Neuronal stem cell (in vitro differentiated cells): ENCODE measurements around the gene ALKBH5.
"Not testable (repeated sequence)": the region's sequence is repeated elsewhere in the genome, so short reads cannot be mapped to it uniquely, and the experiment has no call there.

Experiments used
- DNase-seq: peaks from one replicate; pipeline ENCODE4 v3.0.0-alpha.2; 2013; ENCODE audit warnings: low spot score
- H2AFZ ChIP-seq: one replicate; pipeline ENCODE4 v1.6.1; 2013; ENCODE audit warnings: mild to moderate bottlenecking, low read length, inconsistent platforms
- H2AK5ac ChIP-seq: 2 replicates; pipeline ENCODE4 v1.6.1; 2013; ENCODE audit warnings: low read depth, mild to moderate bottlenecking, inconsistent platforms, low read length, moderate library complexity, mixed read lengths
- H2BK120ac ChIP-seq: 2 replicates; pipeline ENCODE4 v1.6.1; 2013; ENCODE audit warnings: low read depth, mild to moderate bottlenecking, inconsistent platforms, low read length, moderate library complexity, mixed read lengths
- H2BK12ac ChIP-seq: one replicate; pipeline ENCODE4 v1.6.1; 2013; ENCODE audit warnings: low read length, inconsistent platforms
- H2BK15ac ChIP-seq: 2 replicates; pipeline ENCODE4 v1.6.1; 2013; ENCODE audit warnings: mild to moderate bottlenecking, low read length, inconsistent platforms, mixed read lengths
- H2BK5ac ChIP-seq: one replicate; pipeline ENCODE4 v1.6.1; 2013; ENCODE audit warnings: inconsistent platforms, mild to moderate bottlenecking, low read length, moderate library complexity
- H3K14ac ChIP-seq: one replicate; pipeline ENCODE4 v1.6.1; 2013; ENCODE audit warnings: low read length, inconsistent platforms
- H3K18ac ChIP-seq: 2 replicates; pipeline ENCODE4 v1.6.1; 2013; ENCODE audit warnings: low read length, inconsistent platforms
- H3K23ac ChIP-seq: 2 replicates; pipeline ENCODE4 v1.6.1; 2013; ENCODE audit warnings: low read depth, mild to moderate bottlenecking, mixed read lengths, low read length, inconsistent platforms; ENCODE audit not compliant: poor library complexity
- H3K27ac ChIP-seq: replicated peaks from 3 replicates; pipeline ENCODE4 v1.5.1; 2013; ENCODE audit warnings: low read length, inconsistent platforms
- H3K27me3 ChIP-seq, 3 experiments: 2 replicates each; pipeline ENCODE4 v1.6.1; 2013; ENCODE audit warnings: low read length in 3 of 3, mild to moderate bottlenecking in 2 of 3, inconsistent platforms in 1 of 3, low read depth in 1 of 3, mixed read lengths in 1 of 3, moderate library complexity in 1 of 3; ENCODE audit not compliant: control insufficient read depth in 3 of 3, insufficient read depth in 3 of 3
- H3K36me3 ChIP-seq, 2 donors: replicated peaks in 1 of 2; 2 replicates each; pipeline ENCODE4 v1.6.1; 2013; ENCODE audit warnings: low read length in 2 of 2; ENCODE audit not compliant: control insufficient read depth in 2 of 2, insufficient read depth in 2 of 2
- H3K4ac ChIP-seq: 2 replicates; pipeline ENCODE4 v1.6.1; 2013; ENCODE audit warnings: inconsistent platforms, mild to moderate bottlenecking, low read length, moderate library complexity
- H3K4me1 ChIP-seq, 2 donors: 1 replicate in 1 of 2; 2 replicates in 1 of 2; pipeline ENCODE4 v1.6.1; 2013; ENCODE audit warnings: low read length in 2 of 2, low read depth in 1 of 2; ENCODE audit not compliant: control insufficient read depth in 2 of 2, insufficient read depth in 1 of 2
- H3K4me2 ChIP-seq: one replicate; pipeline ENCODE4 v1.6.1; 2013; ENCODE audit warnings: mild to moderate bottlenecking, low read length, inconsistent platforms; ENCODE audit not compliant: insufficient read depth, poor library complexity, severe bottlenecking
- H3K4me3 ChIP-seq, 2 donors: 2 replicates each; pipeline ENCODE4 v1.5.1; 2013; ENCODE audit warnings: low read length in 2 of 2, mild to moderate bottlenecking in 2 of 2, inconsistent platforms in 1 of 2, moderate library complexity in 1 of 2
- H3K79me1 ChIP-seq: one replicate; pipeline ENCODE4 v1.6.1; 2013; ENCODE audit warnings: low read depth, mild to moderate bottlenecking, inconsistent platforms, low read length, moderate library complexity
- H3K9ac ChIP-seq: one replicate; pipeline ENCODE4 v1.6.1; 2013; ENCODE audit warnings: mild to moderate bottlenecking, low read depth, low read length, inconsistent platforms; ENCODE audit not compliant: poor library complexity
- H3K9me3 ChIP-seq, 2 donors: replicated peaks in 1 of 2; 2 replicates each; pipeline versions ENCODE3 to v1.6.1; 2013; ENCODE audit warnings: low read length in 2 of 2, mild to moderate bottlenecking in 2 of 2, inconsistent platforms in 1 of 2, low read depth in 1 of 2, mixed read lengths in 1 of 2, moderate library complexity in 1 of 2; ENCODE audit not compliant: control insufficient read depth in 2 of 2, insufficient read depth in 1 of 2
- H4K8ac ChIP-seq: one replicate; pipeline ENCODE4 v1.6.1; 2013; ENCODE audit warnings: low read depth, mild to moderate bottlenecking, inconsistent platforms, low read length, moderate library complexity
- H4K91ac ChIP-seq: one replicate; pipeline ENCODE4 v1.6.1; 2013; ENCODE audit warnings: low read length, low read depth, mild to moderate bottlenecking, inconsistent platforms; ENCODE audit not compliant: poor library complexity
- WGBS, 2 donors: extraction: QIAGEN DNeasy Blood & Tissue Kit; methylation state at CpG; one replicate each; pipeline ENCODE4 v1.1.7; 2013; ENCODE audit warnings: missing lambda C conversion rate in 2 of 2, mixed read lengths in 1 of 2; ENCODE audit not compliant: insufficient read length in 2 of 2, insufficient replicate concordance in 1 of 2; ENCODE audit errors: extremely low coverage in 2 of 2; 5-methylcytosine and 5-hydroxymethylcytosine counted together

The ALKBH5 gene

DNA sequence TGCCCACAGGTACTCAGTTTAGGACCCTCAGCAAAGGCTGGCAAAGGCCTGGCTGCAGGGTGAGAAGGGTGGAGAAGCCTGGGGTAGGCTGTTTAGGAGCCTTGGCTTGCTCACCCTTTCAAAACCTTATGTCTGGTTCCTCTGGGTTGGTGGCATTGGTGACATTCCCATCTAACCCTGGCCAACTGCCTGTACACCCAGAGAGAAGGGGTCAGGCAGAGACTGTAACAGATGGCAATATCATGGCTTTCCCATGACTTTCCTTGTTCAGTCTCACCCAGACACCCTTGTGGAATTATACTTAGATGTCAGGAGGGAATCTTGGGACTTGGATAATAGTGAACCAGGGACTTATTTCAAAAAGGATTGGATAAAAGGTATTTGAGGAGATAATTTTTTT, 23.3 kb downstream of the ALKBH5 start:
- H3K23ac ChIP-seq: no peak overlapping the region
- no peak overlapping the region for H2BK12ac ChIP-seq
- H2AFZ ChIP-seq: no peak overlapping the region
- peaks cover 42 to 81% of the 10 kb centered on the region in 2 donors for H3K36me3 ChIP-seq
- H3K4ac ChIP-seq: no peak overlapping the region
- H2AK5ac ChIP-seq: no peak overlapping the region
- H3K9ac ChIP-seq: peak overlapping the region; percentile 32
- H2BK120ac ChIP-seq: no peak overlapping the region
- no peak for DNase-seq
- no peak overlapping the region for H3K4me3 ChIP-seq
- H3K27ac ChIP-seq: no peak overlapping the region
- H2BK5ac ChIP-seq: peak overlapping the region; percentile 26
- H4K91ac ChIP-seq: no peak overlapping the region
- H3K4me1 ChIP-seq: peaks cover 0 to 4% of the 10 kb centered on the region in 2 donors
- H2BK15ac ChIP-seq: no peak overlapping the region
- no peak overlapping the region for H3K4me2 ChIP-seq
- no peaks in the 10 kb centered on the region for H3K27me3 ChIP-seq
- H3K9me3 ChIP-seq: no peaks in the 10 kb centered on the region
- peaks cover 2% of the 10 kb centered on the region for H3K79me1 ChIP-seq
- H3K14ac ChIP-seq: no peak overlapping the region
- H4K8ac ChIP-seq: no peak overlapping the region
- H3K18ac ChIP-seq: no peak overlapping the region

DNA sequence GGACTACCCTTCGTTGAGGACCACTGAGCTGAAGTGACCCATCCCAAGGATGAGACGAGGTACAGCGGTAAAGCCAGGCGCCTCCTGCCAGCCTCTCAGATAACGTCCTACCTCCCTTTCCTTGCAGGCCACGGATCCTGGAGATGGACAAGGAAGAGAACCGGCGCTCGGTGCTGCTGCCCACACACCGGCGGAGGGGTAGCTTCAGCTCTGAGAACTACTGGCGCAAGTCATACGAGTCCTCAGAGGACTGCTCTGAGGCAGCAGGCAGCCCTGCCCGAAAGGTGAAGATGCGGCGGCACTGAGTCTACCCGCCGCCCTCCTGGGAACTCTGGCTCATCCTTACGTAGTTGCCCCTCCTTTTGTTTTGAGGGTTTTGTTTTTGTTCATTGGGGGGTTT, 24.5 kb downstream of the ALKBH5 start:
- Histone ChIP-seq H3K18ac (no peak overlapping the region), H2BK5ac (no peak overlapping the region), H3K4ac (no peak overlapping the region), H4K91ac (no peak overlapping the region), H3K27me3 (no peaks in the 10 kb centered on the region), H2BK12ac (no peak overlapping the region), H3K27ac (no peak overlapping the region), H2BK15ac (no peak overlapping the region), H3K4me1 (peaks cover 0 to 2% of the 10 kb centered on the region in 2 donors), H3K79me1 (peaks cover 2% of the 10 kb centered on the region), H3K9me3 (no peaks in the 10 kb centered on the region), H3K14ac (no peak overlapping the region), H2BK120ac (no peak overlapping the region), H2AK5ac (no peak overlapping the region), H3K4me3 (no peak overlapping the region), H3K4me2 (no peak overlapping the region), H3K23ac (no peak overlapping the region), H3K9ac (no peak overlapping the region), H2AFZ (no peak overlapping the region), H3K36me3 (peaks cover 42 to 72% of the 10 kb centered on the region in 2 donors), H4K8ac (no peak overlapping the region)
- no peak for DNase-seq
- no CpG with 5 or more reads among the region's 19 CpGs for WGBS, 2 donors

- Histone ChIP-seq H3K18ac (no peak overlapping the region), H3K23ac (no peak overlapping the region), H3K79me1 (no peaks in the 10 kb centered on the region), H2BK120ac (no peak overlapping the region), H2AFZ (no peak overlapping the region), H3K27ac (no peak overlapping the region), H3K9ac (no peak overlapping the region), H3K4ac (no peak overlapping the region), H3K27me3 (no peaks in the 10 kb centered on the region), H3K14ac (no peak overlapping the region), H3K4me1 (peaks cover 3 to 4% of the 10 kb centered on the region in 2 donors), H3K36me3 (peaks cover 10 to 20% of the 10 kb centered on the region in 2 donors), H3K4me3 (no peak overlapping the region), H4K91ac (no peak overlapping the region), H4K8ac (no peak overlapping the region), H3K9me3 (no peaks in the 10 kb centered on the region), H2BK12ac (no peak overlapping the region), H2AK5ac (no peak overlapping the region), H2BK5ac (no peak overlapping the region), H2BK15ac (no peak overlapping the region), H3K4me2 (no peak overlapping the region)
- no peak for DNase-seq
- no CpG with 5 or more reads among the region's 7 CpGs for WGBS, 2 donors
Observed at GRCh38 chr17:18213666-18214270, 30.1 kb downstream of the ALKBH5 start.

DNA sequence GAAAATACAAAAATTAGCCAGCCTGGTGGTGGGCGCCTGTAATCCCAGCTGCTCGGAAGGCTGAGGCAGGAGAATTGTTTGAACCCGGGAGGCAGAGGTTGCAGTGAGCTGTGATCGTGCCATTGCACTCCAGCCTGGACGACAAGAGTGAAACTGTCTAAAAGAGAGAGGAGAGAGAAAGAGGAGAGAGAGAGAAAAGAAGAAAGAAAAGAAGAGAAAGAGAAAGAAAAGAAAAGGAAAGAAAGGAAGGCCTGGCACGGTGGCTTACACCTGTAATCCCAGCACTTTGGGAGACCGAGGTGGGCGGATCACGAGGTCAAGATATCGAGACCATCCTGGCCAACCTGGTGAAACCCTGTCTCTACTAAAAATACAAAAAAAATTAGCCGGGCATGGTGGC, 33.3 kb downstream of the ALKBH5 start:
- H2BK120ac ChIP-seq, H3K23ac ChIP-seq, H2BK5ac ChIP-seq, H3K79me1 ChIP-seq, H3K14ac ChIP-seq, H2BK12ac ChIP-seq, H3K27ac ChIP-seq, H2AFZ ChIP-seq, DNase-seq, H3K4me1 ChIP-seq, H2AK5ac ChIP-seq, H3K27me3 ChIP-seq, H4K8ac ChIP-seq, H2BK15ac ChIP-seq, H4K91ac ChIP-seq, H3K4ac ChIP-seq, H3K18ac ChIP-seq, H3K36me3 ChIP-seq, H3K4me2 ChIP-seq, H3K4me3 ChIP-seq, H3K9me3 ChIP-seq, H3K9ac ChIP-seq: not testable (repeated sequence)
- no CpG with 5 or more reads among the region's 11 CpGs for WGBS, 2 donors
